Measurements from ENCODE around the gene CNFN. TPM values are rescaled to one million over a fixed set of nuclear protein-coding genes. Genes with fewer than 3 reads are reported as not detected.

The CNFN gene
- total RNA-seq, 2 experiments from 2014 or later, result not detected

DNA sequence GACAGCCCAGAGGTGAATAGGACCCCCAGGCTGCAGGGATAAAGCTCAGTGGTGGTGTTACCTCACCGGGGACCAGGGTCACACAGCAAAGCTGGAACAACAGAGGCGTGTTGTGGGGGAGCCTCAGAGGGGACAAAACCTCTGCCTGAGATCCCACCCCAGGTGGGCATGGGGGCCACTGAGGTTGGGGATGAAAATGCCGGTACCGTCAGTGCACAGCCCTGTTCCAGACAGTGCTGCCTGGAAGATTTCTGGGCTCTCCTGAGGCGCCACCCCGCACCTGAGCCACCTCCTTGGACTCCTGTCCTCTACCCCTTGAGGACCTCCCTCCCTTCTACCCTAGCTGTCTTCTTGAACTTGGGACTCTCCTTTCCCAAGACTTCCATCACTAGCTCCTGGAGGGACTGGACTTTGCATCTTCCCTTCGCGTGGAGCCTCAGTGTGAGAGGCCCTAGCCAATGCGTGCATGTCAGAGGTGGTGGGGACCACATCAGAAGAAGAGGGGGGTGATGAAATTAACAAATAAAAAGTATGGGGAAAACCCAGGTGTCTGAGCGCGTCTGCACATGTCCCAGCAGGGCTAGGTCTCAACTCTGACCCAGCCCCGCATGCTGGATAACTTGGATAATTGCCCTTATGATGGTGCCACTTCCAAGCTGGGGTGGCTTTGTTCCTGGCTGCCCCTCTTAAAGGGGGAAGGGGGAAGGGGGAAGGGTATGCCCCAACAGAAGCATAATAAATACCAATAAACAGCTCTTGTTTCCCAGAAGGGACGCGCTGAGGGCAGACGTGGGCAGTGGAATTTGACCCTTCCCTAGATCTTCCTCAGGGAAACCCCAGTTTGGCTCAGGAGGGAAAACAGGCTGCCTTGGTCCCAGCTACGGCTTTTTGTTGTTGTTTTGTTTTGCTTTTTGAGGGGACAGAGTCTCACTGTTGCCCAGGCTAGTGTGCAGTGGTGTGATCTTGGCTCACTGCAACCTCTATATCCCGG lies 11.6 kb downstream of the CNFN start:
- H3K27ac Mint-ChIP-seq, result peak overlapping the region; percentile 45
- peaks cover 12% of the 10 kb centered on the region for H3K4me1 Mint-ChIP-seq (ENCODE audit: low read depth)
- POLR2A ChIA-PET, result interaction anchor here (1.4 to 3.7 kb wide), 2 partner anchors 14 to 18 kb away, joined by 4 to 9 read pairs; no protein-coding TSS in a partner anchor
- ATAC-seq (peak; percentile 84), DNase-seq (peak; percentile 37)
- intact Hi-C loops (cut with micrococcal nuclease), result no loop called here
- H3K27me3 Mint-ChIP-seq, result peaks cover 20% of the 10 kb centered on the region
- CTCF ChIA-PET, result interaction anchor here (1.3 to 2.9 kb wide), 2 partner anchors 22 to 270 kb away, joined by 4 to 13 read pairs; no protein-coding TSS in a partner anchor
- no peaks in the 10 kb centered on the region for H3K9me3 Mint-ChIP-seq
- TF ChIP-seq, protein P1, sequence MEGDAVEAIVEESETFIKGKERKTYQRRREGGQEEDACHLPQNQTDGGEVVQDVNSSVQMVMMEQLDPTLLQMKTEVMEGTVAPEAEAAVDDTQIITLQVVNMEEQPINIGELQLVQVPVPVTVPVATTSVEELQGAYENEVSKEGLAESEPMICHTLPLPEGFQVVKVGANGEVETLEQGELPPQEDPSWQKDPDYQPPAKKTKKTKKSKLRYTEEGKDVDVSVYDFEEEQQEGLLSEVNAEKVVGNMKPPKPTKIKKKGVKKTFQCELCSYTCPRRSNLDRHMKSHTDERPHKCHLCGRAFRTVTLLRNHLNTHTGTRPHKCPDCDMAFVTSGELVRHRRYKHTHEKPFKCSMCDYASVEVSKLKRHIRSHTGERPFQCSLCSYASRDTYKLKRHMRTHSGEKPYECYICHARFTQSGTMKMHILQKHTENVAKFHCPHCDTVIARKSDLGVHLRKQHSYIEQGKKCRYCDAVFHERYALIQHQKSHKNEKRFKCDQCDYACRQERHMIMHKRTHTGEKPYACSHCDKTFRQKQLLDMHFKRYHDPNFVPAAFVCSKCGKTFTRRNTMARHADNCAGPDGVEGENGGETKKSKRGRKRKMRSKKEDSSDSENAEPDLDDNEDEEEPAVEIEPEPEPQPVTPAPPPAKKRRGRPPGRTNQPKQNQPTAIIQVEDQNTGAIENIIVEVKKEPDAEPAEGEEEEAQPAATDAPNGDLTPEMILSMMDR (IDR thresholded peaks at IDR 0.05), result no peak
- no peak overlapping the region for H3K4me3 Mint-ChIP-seq
- H3K36me3 Mint-ChIP-seq (ENCODE audit: low read depth), result no peaks in the 10 kb centered on the region

DNA sequence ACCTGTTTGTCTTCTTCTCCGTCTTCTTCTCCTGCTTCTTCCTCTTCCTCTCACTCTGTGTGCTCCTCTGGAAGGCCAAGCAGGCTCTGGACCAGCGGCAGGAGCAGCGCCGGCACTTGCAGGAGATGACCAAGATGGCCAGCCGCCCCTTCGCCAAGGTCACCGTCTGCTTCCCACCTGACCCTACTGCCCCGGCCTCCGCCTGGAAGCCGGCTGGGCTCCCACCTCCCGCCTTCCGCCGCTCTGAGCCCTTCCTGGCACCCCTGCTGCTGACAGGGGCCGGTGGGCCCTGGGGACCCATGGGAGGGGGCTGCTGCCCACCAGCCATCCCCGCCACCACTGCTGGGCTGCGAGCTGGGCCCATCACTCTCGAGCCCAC lies 13.9 kb downstream of the CNFN start:
- H3K9me3 Mint-ChIP-seq, result no peaks in the 10 kb centered on the region
- H3K36me3 Mint-ChIP-seq (ENCODE audit: low read depth), result no peaks in the 10 kb centered on the region
- intact Hi-C loops (cut with micrococcal nuclease), result no loop called here
- H3K27ac Mint-ChIP-seq, result no peak overlapping the region
- ChIA-PET POLR2A (no interaction called here), CTCF (no interaction called here)
- TF ChIP-seq, protein P1 (IDR thresholded peaks at IDR 0.05), result no peak
- peaks cover 9% of the 10 kb centered on the region for H3K27me3 Mint-ChIP-seq
- peaks cover 12% of the 10 kb centered on the region for H3K4me1 Mint-ChIP-seq (ENCODE audit: low read depth)
- H3K4me3 Mint-ChIP-seq, result no peak overlapping the region
- ATAC-seq (no peak), DNase-seq (no peak)

DNA sequence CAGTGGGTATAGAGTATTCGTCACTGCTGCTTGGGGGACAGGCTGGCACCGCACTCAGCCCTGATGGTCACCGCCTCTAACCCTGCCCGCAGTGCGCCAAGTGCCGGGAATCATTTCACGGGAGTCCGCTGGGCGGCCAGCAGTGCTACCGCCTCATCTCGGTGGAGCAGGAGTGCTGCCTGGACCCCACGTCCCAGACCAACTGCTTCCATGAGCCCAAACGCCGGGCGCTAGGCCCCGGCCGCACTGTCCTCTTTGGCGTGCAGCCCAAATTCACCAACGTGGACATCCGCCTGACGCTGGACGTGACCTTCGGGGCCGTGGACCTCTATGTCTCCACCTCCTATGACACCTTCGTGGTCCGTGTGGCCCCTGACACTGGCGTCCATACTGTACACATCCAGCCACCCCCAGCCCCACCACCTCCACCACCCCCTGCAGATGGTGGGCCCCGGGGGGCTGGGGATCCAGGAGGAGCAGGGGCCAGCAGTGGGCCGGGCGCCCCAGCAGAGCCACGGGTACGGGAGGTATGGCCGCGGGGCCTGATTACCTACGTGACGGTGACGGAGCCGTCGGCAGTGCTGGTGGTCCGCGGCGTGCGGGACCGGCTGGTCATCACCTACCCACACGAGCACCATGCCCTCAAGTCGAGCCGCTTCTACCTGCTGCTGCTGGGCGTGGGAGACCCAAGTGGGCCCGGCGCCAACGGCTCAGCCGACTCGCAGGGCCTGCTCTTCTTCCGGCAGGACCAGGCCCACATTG lies 14.5 kb downstream of the CNFN start:
- TF ChIP-seq, protein P1 (IDR thresholded peaks at IDR 0.05), result no peak
- ChIA-PET POLR2A (no interaction called here), CTCF (no interaction called here)
- no peak overlapping the region for H3K27ac Mint-ChIP-seq
- H3K27me3 Mint-ChIP-seq, result peaks cover 6% of the 10 kb centered on the region
- DNase-seq (no peak), ATAC-seq (no peak)
- intact Hi-C loops (cut with micrococcal nuclease), result no loop called here
- no peak overlapping the region for H3K4me3 Mint-ChIP-seq
- H3K4me1 Mint-ChIP-seq (ENCODE audit: low read depth), result peaks cover 12% of the 10 kb centered on the region
- H3K36me3 Mint-ChIP-seq (ENCODE audit: low read depth), result no peaks in the 10 kb centered on the region
- H3K9me3 Mint-ChIP-seq, result no peaks in the 10 kb centered on the region

GRCh38 chr19:42374826-42375376 lies 15.2 kb downstream of the CNFN start:
- peaks cover 12% of the 10 kb centered on the region for H3K4me1 Mint-ChIP-seq (ENCODE audit: low read depth)
- no peak overlapping the region for H3K4me3 Mint-ChIP-seq
- ChIA-PET CTCF (no interaction called here), POLR2A (no interaction called here)
- ATAC-seq, result no peak
- intact Hi-C loops (cut with micrococcal nuclease), result no loop called here
- no peaks in the 10 kb centered on the region for H3K36me3 Mint-ChIP-seq (ENCODE audit: low read depth)
- no peak overlapping the region for H3K27ac Mint-ChIP-seq
- TF ChIP-seq, protein P1 (IDR thresholded peaks at IDR 0.05), result no peak
- no peak for DNase-seq
- no peaks in the 10 kb centered on the region for H3K9me3 Mint-ChIP-seq
- H3K27me3 Mint-ChIP-seq, result peaks cover under 1% of the 10 kb centered on the region
